Measurements from ENCODE around the gene ADAT2.
A peak's percentile ranks its signal among the peaks of the same experiment; 100 is the strongest.

ADAT2 gene

DNA sequence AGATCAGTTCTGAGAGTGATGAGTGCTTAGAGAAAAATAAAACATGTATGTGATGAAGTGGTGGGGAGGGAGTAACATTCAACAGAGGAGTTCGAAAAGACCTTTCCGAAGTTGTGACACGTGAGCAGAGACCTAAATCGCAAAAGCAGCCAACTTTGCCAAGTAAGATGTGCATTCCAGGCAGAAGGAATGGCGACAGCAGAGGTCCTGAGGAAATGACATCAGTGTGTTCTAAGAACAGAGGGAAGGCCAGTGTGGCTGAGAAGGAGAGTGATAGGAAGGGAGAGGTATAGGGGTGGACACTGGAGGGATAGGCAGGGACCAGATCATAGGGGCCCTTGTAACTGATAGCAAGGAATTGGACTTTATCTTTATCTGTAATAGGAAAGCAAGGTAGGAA is 51.3 kb downstream of the ADAT2 start:
- H3K36me3 ChIP-seq (replicated peaks), result no peaks in the 10 kb centered on the region
- H3K9me3 ChIP-seq, result no peaks in the 10 kb centered on the region
- no peak for DNase-seq (ENCODE audit: low spot score in 2 of 2)
- in situ Hi-C loops (cut with MboI; ENCODE audit: low sequenced_read_pairs), result no loop called here
- no peak overlapping the region for H3K4me3 ChIP-seq
- H3K4me1 ChIP-seq, result peaks cover 12% of the 10 kb centered on the region
- H3K27me3 ChIP-seq (ENCODE audit: low read depth), result no peaks in the 10 kb centered on the region

DNA sequence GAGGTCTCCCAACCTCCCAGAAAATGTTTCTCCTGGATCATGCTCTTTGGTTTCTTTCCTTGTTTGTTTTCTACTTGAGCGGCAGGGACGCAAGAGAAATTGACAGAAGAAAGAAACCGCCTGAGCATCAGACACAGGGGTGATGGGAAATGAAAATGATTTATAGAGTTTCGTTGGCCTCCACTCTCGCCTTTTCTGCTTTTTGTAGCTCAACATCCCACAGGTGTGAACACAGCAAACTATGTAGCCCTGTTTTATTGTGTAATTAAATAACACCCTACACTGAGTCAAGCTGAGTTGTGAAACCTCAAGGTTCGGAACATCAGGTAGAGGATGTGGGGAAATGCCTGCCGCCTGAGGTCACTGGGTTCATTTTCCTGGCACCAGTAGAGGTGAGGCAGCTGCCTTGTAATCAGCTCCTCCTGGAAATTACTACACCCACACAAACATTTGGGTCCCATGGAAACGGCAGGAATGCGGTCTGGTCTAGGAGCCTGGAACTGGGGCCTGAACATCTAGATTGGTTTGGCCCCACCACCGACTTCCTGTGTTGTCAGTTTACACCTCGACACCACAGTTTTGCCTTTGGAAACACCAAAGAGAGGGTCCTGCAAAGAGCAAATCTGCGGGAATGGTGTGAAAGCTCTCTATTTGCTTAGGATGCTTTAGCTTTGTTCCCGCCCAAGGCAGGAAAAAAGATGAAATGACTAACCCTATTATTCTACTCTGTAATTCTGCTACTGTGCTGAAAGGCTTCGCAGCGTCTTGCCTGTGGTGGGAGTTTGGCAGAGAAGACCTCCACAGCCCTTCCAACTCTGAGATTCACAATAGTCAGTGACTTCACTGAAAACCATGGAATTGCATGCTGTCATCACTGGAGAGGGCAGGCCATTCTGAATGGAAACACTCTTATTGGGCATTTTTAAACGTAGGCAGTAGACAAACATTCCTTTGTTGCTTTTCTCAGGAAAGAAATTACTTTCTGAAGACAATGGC is 53.0 kb downstream of the ADAT2 start:
- peak in 1 of 2 experiments; percentile 27 for DNase-seq (ENCODE audit: low spot score in 2 of 2)
- H3K36me3 ChIP-seq (replicated peaks), result no peaks in the 10 kb centered on the region
- H3K9me3 ChIP-seq, result no peaks in the 10 kb centered on the region
- H3K27me3 ChIP-seq (ENCODE audit: low read depth), result no peaks in the 10 kb centered on the region
- in situ Hi-C loops (cut with MboI; ENCODE audit: low sequenced_read_pairs), result no loop called here
- H3K4me3 ChIP-seq, result no peak overlapping the region
- H3K4me1 ChIP-seq, result peaks cover 9% of the 10 kb centered on the region

DNA sequence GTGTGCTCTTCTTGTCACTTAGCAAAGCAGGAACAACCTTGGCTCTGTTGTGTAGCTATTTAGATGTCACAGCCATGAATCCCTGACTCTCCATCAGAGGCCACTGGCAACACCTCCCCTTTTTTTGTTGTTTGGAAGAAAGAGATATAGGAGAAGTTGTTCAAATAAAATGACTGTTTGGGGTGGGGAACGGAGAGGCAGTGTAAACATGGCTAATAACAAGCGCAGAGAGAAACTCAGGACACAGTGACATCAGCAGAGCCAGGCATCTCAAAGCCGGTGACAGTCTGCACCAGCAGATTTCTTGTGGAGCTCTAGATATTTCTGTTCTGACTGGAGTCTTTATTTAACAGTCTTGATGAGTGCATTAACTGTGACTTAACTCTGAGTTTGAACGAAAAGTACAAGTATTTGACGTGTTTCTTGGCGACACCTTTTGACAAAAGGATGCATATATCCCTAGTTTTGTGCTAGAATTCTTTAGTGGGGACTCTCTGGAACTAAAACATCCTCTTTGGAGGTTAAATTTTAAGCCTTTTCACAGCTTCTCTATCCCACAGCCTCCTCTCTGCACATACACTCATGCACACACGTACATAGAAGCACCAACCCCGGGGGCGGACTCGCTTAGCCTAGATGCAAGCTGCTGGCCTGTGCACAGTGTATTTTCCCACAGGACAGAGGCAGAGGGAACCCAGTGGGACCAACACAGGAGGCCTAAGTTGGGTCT is 53.8 kb downstream of the ADAT2 start:
- Histone ChIP-seq H3K27me3 (ENCODE audit: low read depth) (no peaks in the 10 kb centered on the region), H3K4me1 (peaks cover under 1% of the 10 kb centered on the region), H3K36me3 (replicated peaks) (no peaks in the 10 kb centered on the region), H3K4me3 (no peak overlapping the region), H3K9me3 (no peaks in the 10 kb centered on the region)
- in situ Hi-C loops (cut with MboI; ENCODE audit: low sequenced_read_pairs), result no loop called here
- DNase-seq (ENCODE audit: low spot score in 2 of 2), result no peak

DNA sequence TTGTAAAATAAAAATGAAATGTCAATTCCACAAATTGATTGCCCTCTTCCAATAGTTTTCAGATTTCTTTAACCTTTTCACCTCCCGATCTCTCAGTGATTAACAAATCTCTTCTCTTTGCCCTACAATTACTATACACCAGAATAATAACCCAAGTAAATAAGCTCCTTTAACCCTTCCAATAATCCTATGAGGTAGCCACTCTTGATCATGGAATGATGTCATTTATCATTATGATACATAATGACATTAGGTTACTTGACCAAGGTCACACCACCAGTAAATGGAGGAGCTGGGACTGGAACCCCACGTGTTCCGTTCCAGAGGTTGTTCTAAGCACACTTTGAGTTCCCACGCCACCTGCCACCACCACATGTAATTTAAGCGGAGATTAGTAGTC is 54.8 kb downstream of the ADAT2 start:
- Histone ChIP-seq H3K4me3 (no peak overlapping the region), H3K27me3 (ENCODE audit: low read depth) (no peaks in the 10 kb centered on the region), H3K9me3 (no peaks in the 10 kb centered on the region), H3K4me1 (no peaks in the 10 kb centered on the region; the same call in 1 of the 2 replicates), H3K36me3 (replicated peaks) (no peaks in the 10 kb centered on the region)
- DNase-seq (ENCODE audit: low spot score in 2 of 2), result no peak
- in situ Hi-C loops (cut with MboI; ENCODE audit: low sequenced_read_pairs), result no loop called here

DNA sequence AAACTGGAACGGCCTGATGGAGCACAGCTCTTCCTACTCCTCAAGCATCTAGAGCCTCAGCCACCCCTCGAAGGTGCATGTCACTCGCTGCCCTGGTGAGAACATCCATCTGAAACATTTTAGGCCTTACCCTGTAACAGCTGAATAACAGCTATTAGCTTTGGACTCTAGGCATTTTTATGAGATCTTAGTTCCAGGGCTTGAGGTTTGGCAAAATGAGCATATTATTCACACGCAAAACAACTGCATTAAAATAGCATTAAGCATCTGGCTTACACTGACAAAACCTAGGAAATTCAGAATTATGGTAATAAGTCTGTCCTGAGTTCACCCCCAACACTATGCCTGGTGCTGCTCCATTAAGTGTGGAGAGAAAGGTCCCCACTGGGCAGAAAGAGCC is 56.1 kb downstream of the ADAT2 start:
- Histone ChIP-seq H3K9me3 (no peaks in the 10 kb centered on the region), H3K4me1 (no peaks in the 10 kb centered on the region; the same call in 1 of the 2 replicates), H3K4me3 (no peak overlapping the region), H3K36me3 (replicated peaks) (no peaks in the 10 kb centered on the region), H3K27me3 (ENCODE audit: low read depth) (no peaks in the 10 kb centered on the region)
- in situ Hi-C loops (cut with MboI; ENCODE audit: low sequenced_read_pairs), result no loop called here
- DNase-seq (ENCODE audit: low spot score in 2 of 2), result peak; percentile 6 to 21

DNA sequence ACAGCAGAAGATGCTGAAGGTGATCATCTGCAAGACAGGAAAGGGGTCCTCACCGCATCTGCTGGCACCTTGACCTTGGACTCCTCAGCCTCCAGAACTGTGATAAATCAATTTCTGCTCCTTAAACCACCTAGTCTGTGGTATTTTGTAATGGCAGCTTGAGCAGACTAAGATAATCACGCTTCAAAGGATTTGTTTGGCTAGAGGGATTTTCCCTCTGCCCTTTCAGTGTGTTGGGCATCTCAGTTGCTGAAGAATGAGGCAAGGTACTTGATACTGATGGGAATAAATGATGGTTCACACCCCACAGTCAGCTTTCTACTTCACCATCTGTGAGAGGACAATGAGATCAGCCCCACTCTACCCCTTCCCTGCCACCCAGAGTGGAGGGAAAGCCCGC is 60.2 kb downstream of the ADAT2 start:
- Histone ChIP-seq H3K4me3 (no peak overlapping the region), H3K9me3 (no peaks in the 10 kb centered on the region), H3K27me3 (ENCODE audit: low read depth) (no peaks in the 10 kb centered on the region), H3K4me1 (no peaks in the 10 kb centered on the region; the same call in 1 of the 2 replicates), H3K36me3 (replicated peaks) (no peaks in the 10 kb centered on the region)
- DNase-seq (ENCODE audit: low spot score in 2 of 2), result no peak
- in situ Hi-C loops (cut with MboI; ENCODE audit: low sequenced_read_pairs), result no loop called here

DNA sequence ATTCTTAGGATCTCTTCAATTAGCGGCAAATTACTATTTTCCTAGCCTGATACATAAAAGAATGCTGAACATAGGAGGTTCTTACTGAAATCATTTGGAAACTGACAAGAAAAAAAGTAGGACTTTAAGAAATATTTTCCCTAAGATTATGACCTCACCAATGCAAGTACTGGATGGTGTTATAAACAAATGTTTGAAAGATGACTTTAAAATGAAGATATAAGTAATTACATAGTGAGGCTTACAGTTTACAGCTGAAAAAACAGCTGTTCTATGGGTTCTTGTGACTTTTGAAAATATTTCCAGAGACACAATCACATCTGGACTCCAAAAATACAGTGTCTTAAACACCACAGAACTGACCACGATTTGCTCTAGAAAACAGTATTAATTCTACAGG is 64.9 kb downstream of the ADAT2 start:
- H3K9me3 ChIP-seq, result no peaks in the 10 kb centered on the region
- H3K27me3 ChIP-seq (ENCODE audit: low read depth), result no peaks in the 10 kb centered on the region
- H3K36me3 ChIP-seq (replicated peaks), result no peaks in the 10 kb centered on the region
- in situ Hi-C loops (cut with MboI; ENCODE audit: low sequenced_read_pairs), result no loop called here
- H3K4me1 ChIP-seq, result peaks cover 2% of the 10 kb centered on the region
- DNase-seq (ENCODE audit: low spot score in 2 of 2), result no peak
- H3K4me3 ChIP-seq, result no peak overlapping the region

DNA sequence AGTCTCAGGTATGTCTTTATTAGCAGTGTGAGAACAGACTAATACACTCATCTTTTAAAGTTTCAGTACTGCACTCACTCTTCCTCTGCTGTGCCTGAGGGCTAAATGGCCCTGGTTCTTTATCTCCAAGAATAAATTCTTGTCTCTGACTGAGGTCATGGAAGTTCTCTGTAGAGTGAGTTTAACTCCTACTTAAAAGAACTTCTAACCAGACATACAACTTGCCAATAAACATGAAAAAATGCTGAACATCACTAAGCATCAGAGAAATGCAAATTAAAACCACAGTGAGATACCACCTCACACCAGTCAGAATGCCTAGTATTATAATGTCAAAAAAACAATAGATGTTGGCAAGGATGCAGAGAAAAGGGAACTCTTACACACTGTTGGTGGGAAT is 73.6 kb downstream of the ADAT2 start:
- H3K4me1 ChIP-seq, result no peaks in the 10 kb centered on the region
- in situ Hi-C loops (cut with MboI; ENCODE audit: low sequenced_read_pairs), result no loop called here
- H3K27me3 ChIP-seq (ENCODE audit: low read depth), result peaks cover 3% of the 10 kb centered on the region; the same call in 1 of the 2 replicates
- H3K9me3 ChIP-seq, result no peaks in the 10 kb centered on the region
- no peaks in the 10 kb centered on the region for H3K36me3 ChIP-seq (replicated peaks)
- no peak overlapping the region for H3K4me3 ChIP-seq
- no peak for DNase-seq (ENCODE audit: low spot score in 2 of 2)

DNA sequence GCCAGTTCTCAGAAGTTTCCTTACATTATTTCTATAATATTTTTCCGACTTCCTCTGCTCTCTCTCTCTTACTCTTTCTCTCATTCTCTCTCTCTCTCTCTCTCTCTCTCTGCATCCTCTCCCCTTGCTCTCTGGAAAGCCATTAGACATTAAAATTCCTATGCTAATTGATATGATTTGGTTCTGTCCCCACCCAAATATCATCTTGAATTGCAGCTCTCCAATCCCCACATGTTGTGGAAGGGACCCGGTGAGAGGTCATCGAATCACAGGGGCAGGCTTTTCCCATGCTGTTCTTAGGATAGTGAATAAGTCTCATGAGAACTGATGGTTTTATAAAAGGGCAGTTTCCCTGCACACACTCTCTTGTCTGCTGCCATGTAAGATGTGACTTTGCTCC is 74.1 kb downstream of the ADAT2 start:
- H3K36me3 ChIP-seq (replicated peaks), result no peaks in the 10 kb centered on the region
- H3K4me3 ChIP-seq, result no peak overlapping the region
- in situ Hi-C loops (cut with MboI; ENCODE audit: low sequenced_read_pairs), result no loop called here
- no peak for DNase-seq (ENCODE audit: low spot score in 2 of 2)
- H3K27me3 ChIP-seq (ENCODE audit: low read depth), result peaks cover 3% of the 10 kb centered on the region; the same call in 1 of the 2 replicates
- no peaks in the 10 kb centered on the region for H3K9me3 ChIP-seq
- no peaks in the 10 kb centered on the region for H3K4me1 ChIP-seq

DNA sequence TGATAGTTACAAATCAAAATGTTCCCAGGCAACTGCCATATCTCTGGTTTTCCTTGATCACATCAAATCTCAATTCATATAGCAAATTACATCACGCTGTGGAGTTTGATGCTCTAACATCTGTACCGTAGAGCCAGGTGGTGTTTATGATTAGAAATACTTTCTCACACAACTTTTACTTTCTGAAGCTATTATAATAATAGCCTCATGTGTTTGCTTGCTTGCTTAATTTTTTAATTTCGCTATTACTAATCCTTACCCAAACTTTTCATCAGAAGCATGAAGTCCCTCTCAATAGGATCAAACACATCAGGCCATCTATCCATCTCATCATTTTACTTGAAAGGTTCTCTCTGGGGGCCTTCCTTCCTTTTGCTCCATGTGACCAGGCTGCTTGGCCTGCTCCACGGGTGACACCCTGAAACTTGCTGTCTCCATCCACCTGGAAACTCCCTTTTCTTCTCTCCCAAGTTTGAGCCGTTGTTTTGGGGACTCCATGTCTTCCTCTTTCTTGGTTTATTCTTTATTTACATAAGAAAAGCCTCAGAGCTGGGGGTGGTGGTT is 75.4 kb downstream of the ADAT2 start:
- no peak for DNase-seq (ENCODE audit: low spot score in 2 of 2)
- peaks cover 3% of the 10 kb centered on the region; the same call in 1 of the 2 replicates for H3K27me3 ChIP-seq (ENCODE audit: low read depth)
- in situ Hi-C loops (cut with MboI; ENCODE audit: low sequenced_read_pairs), result no loop called here
- H3K4me3 ChIP-seq, result no peak overlapping the region
- no peaks in the 10 kb centered on the region for H3K4me1 ChIP-seq
- no peaks in the 10 kb centered on the region for H3K9me3 ChIP-seq
- no peaks in the 10 kb centered on the region for H3K36me3 ChIP-seq (replicated peaks)

DNA sequence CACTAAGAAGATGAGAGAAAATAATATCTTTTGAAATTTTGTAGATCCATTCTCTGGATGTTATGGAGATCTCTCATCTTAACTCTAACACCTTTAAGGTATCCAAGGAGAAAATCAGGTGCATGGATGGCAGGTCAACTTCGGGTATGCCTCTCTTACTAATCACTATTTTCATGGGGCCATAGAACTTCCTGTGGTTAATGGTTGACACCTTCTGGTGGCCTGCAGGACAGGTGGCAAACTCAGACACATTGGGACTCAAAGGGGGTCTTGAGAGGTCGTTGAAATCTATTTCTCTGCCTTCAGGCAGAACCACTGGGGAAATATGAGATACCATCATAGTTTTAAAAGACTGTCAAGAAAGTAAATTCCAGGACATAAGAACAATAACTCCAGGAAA is 76.5 kb downstream of the ADAT2 start:
- DNase-seq (ENCODE audit: low spot score in 2 of 2), result no peak
- in situ Hi-C loops (cut with MboI; ENCODE audit: low sequenced_read_pairs), result no loop called here
- H3K36me3 ChIP-seq (replicated peaks), result no peaks in the 10 kb centered on the region
- H3K4me1 ChIP-seq, result no peaks in the 10 kb centered on the region
- H3K9me3 ChIP-seq, result no peaks in the 10 kb centered on the region
- no peak overlapping the region for H3K4me3 ChIP-seq
- peaks cover 3% of the 10 kb centered on the region; the same call in 1 of the 2 replicates for H3K27me3 ChIP-seq (ENCODE audit: low read depth)
